Dendritic cell treated with granulocyte-macrophage colony-stimulating factor and Interleukin-4, amounts not matched to agents 40 ng/mL and 50 ng/mL, for 4 days (primary cell): ENCODE measurements around the gene MUC5B.

Experiments used
- H3K27ac Mint-ChIP-seq: one replicate; pipeline ENCODE4 v1.8.0; 2022; ENCODE audit warnings: mild to moderate bottlenecking, mixed read lengths
- H3K27me3 Mint-ChIP-seq: one replicate; pipeline ENCODE4 v1.8.0; 2022; ENCODE audit warnings: mild to moderate bottlenecking, mixed read lengths
- H3K36me3 Mint-ChIP-seq: one replicate; pipeline ENCODE4 v1.8.0; 2022; ENCODE audit warnings: low read depth, mixed read lengths
- H3K4me1 Mint-ChIP-seq: one replicate; pipeline ENCODE4 v1.8.0; 2022; ENCODE audit warnings: low read depth, mixed read lengths
- H3K4me3 Mint-ChIP-seq: one replicate; pipeline ENCODE4 v1.8.0; 2022; ENCODE audit warnings: mild to moderate bottlenecking, moderate library complexity, mixed read lengths
- H3K9me3 Mint-ChIP-seq: one replicate; pipeline ENCODE4 v1.8.0; 2022; ENCODE audit warnings: mixed read lengths
- intact Hi-C: fragments of 100-400 bp; cut with micrococcal nuclease; formaldehyde crosslinking; loops from one replicate; pipeline ENCODE4 v1.15.0; 2022

MUC5B gene

GRCh38 chr11:1271406-1271805 is 48.5 kb downstream of the MUC5B start:
- Mint-ChIP-seq H3K27ac (no peak overlapping the region), H3K9me3 (peaks cover 13% of the 10 kb centered on the region), H3K27me3 (no peaks in the 10 kb centered on the region), H3K36me3 (peaks cover 47% of the 10 kb centered on the region), H3K4me3 (no peak overlapping the region), H3K4me1 (no peaks in the 10 kb centered on the region)
- intact Hi-C loops, result no loop called here

- Mint-ChIP-seq H3K4me1 (no peaks in the 10 kb centered on the region), H3K27ac (no peak overlapping the region), H3K9me3 (peaks cover 7% of the 10 kb centered on the region), H3K4me3 (no peak overlapping the region), H3K36me3 (peaks cover 47% of the 10 kb centered on the region), H3K27me3 (no peaks in the 10 kb centered on the region)
- intact Hi-C loops, result no loop called here
Measured at GRCh38 chr11:1271927-1272326, 49.1 kb downstream of the MUC5B start.

GRCh38 chr11:1272531-1272930 is 49.7 kb downstream of the MUC5B start:
- intact Hi-C loops, result no loop called here
- Mint-ChIP-seq H3K4me3 (no peak overlapping the region), H3K36me3 (peaks cover 52% of the 10 kb centered on the region), H3K4me1 (no peaks in the 10 kb centered on the region), H3K27me3 (no peaks in the 10 kb centered on the region), H3K9me3 (peaks cover 1% of the 10 kb centered on the region), H3K27ac (no peak overlapping the region)

GRCh38 chr11:1274501-1274900 is 51.6 kb downstream of the MUC5B start:
- intact Hi-C loops, result no loop called here

GRCh38 chr11:1275021-1275420 is 52.2 kb downstream of the MUC5B start:
- H3K9me3 Mint-ChIP-seq, result no peaks in the 10 kb centered on the region

More at GRCh38 chr11:1274501-1274900, 51.6 kb downstream of the MUC5B start:
- Mint-ChIP-seq H3K9me3 (no peaks in the 10 kb centered on the region), H3K27me3 (no peaks in the 10 kb centered on the region), H3K36me3 (peaks cover 72% of the 10 kb centered on the region), H3K27ac (no peak overlapping the region), H3K4me1 (no peaks in the 10 kb centered on the region), H3K4me3 (no peak overlapping the region)

GRCh38 chr11:1276041-1276790 is 53.4 kb downstream of the MUC5B start:
- Mint-ChIP-seq H3K4me3 (no peak overlapping the region), H3K36me3 (peaks cover 89% of the 10 kb centered on the region), H3K27me3 (no peaks in the 10 kb centered on the region), H3K9me3 (no peaks in the 10 kb centered on the region), H3K27ac (no peak overlapping the region), H3K4me1 (no peaks in the 10 kb centered on the region)
- intact Hi-C loops, result no loop called here

More at GRCh38 chr11:1275021-1275420, 52.2 kb downstream of the MUC5B start:
- H3K36me3 Mint-ChIP-seq, result peaks cover 77% of the 10 kb centered on the region
- H3K27ac Mint-ChIP-seq, result no peak overlapping the region
- no peaks in the 10 kb centered on the region for H3K27me3 Mint-ChIP-seq
- no peaks in the 10 kb centered on the region for H3K4me1 Mint-ChIP-seq
- intact Hi-C loops, result no loop called here
- H3K4me3 Mint-ChIP-seq, result no peak overlapping the region

GRCh38 chr11:1276866-1277615 is 54.2 kb downstream of the MUC5B start:
- no peaks in the 10 kb centered on the region for H3K27me3 Mint-ChIP-seq
- H3K36me3 Mint-ChIP-seq, result peaks cover 97% of the 10 kb centered on the region
- H3K4me1 Mint-ChIP-seq, result no peaks in the 10 kb centered on the region
- H3K4me3 Mint-ChIP-seq, result no peak overlapping the region
- no peak overlapping the region for H3K27ac Mint-ChIP-seq
- intact Hi-C loops, result no loop called here
- no peaks in the 10 kb centered on the region for H3K9me3 Mint-ChIP-seq

GRCh38 chr11:1277936-1278512 is 55.2 kb downstream of the MUC5B start:
- Mint-ChIP-seq H3K27me3 (no peaks in the 10 kb centered on the region), H3K4me3 (no peak overlapping the region), H3K36me3 (peaks cover 95% of the 10 kb centered on the region), H3K9me3 (no peaks in the 10 kb centered on the region), H3K27ac (no peak overlapping the region), H3K4me1 (no peaks in the 10 kb centered on the region)
- intact Hi-C loops, result no loop called here

- Mint-ChIP-seq H3K4me1 (no peaks in the 10 kb centered on the region), H3K9me3 (no peaks in the 10 kb centered on the region), H3K36me3 (peaks cover 97% of the 10 kb centered on the region), H3K27me3 (no peaks in the 10 kb centered on the region), H3K4me3 (no peak overlapping the region), H3K27ac (no peak overlapping the region)
- intact Hi-C loops, result no loop called here
Measured at GRCh38 chr11:1278766-1279673, 56.2 kb downstream of the MUC5B start.

GRCh38 chr11:1279674-1280055 is 56.8 kb downstream of the MUC5B start:
- Mint-ChIP-seq H3K27me3 (no peaks in the 10 kb centered on the region), H3K4me3 (no peak overlapping the region), H3K36me3 (peaks cover 97% of the 10 kb centered on the region), H3K27ac (no peak overlapping the region), H3K4me1 (no peaks in the 10 kb centered on the region), H3K9me3 (no peaks in the 10 kb centered on the region)
- intact Hi-C loops, result no loop called here

- Mint-ChIP-seq H3K9me3 (no peaks in the 10 kb centered on the region), H3K27ac (no peak overlapping the region), H3K36me3 (peaks cover 97% of the 10 kb centered on the region), H3K4me1 (no peaks in the 10 kb centered on the region), H3K4me3 (no peak overlapping the region), H3K27me3 (no peaks in the 10 kb centered on the region)
- intact Hi-C loops, result no loop called here
Measured at GRCh38 chr11:1280116-1281035, 57.5 kb downstream of the MUC5B start.

- intact Hi-C loops, result no loop called here
- no peaks in the 10 kb centered on the region for H3K4me1 Mint-ChIP-seq
Measured at GRCh38 chr11:1281326-1281973, 58.6 kb downstream of the MUC5B start.

More at GRCh38 chr11:1281326-1281973, 58.6 kb downstream of the MUC5B start:
- Mint-ChIP-seq H3K4me3 (no peak overlapping the region), H3K9me3 (no peaks in the 10 kb centered on the region), H3K27me3 (no peaks in the 10 kb centered on the region), H3K27ac (no peak overlapping the region), H3K36me3 (peaks cover 97% of the 10 kb centered on the region)
